Measurements from ENCODE around the gene CCL26.
"Not testable (repeated sequence)": the region's sequence is repeated elsewhere in the genome, so short reads cannot be mapped to it uniquely, and the experiment has no call there.

CCL26 gene

DNA sequence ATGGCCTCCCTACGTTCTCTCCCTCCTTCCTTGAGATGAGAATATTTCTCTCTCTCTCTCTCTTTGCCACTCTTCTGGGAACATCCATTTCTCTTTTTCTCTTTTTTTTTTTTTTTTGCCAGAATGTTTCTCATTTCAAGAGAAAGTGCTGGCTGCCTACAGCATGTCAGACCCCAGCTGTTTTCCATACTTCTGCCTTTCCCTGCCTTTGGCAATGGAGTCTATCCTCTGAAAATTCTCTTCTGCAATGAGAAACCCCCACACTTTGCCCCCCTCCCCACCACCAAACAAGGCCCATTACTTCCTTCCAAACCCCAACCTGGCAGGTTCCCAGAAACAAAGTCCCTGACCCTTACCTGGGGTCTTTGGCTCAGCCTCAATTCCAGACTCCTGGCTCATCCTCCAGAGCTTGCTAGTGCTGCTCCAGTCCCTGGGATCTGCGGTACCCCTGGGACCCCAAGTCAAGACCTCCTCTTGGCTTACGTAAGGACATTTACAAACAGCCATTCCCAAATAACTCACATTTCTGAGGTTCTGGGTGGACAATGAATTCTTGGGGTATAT, 17.4 kb upstream of the CCL26 start:
- no peak for FAIRE-seq

DNA sequence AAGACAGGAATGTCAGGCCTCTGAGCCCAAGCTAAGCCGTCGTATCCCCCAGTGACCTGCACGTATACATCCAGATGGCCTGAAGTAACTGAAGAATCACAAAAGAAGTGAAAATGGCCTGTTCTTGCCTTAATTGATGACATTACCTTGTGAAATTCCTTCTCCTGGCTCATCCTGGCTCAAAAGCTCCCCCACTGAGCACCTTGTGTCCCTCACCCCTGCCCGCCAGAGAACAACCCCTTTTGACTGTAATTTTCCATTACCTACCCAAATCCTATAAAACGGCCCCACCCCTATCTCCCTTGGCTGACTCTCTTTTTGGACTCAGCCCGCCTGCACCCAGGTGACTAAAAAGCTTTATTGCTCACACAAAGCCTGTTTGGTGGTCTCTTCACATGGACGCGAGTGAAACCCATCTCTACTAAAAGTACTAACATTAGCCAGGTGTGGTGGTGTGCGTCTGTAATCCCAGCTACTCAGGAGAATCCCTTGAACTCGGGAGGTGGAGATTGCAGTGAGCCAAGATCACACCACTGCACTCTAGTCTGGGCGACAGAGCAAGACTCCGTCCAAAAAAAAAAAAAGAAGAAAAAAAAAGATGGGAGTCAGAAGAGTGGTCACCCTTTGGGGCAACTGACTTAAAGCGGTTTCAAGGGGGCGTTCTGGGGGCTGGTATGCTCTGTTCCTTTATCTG, 16.3 kb upstream of the CCL26 start:
- not testable (repeated sequence) for FAIRE-seq

DNA sequence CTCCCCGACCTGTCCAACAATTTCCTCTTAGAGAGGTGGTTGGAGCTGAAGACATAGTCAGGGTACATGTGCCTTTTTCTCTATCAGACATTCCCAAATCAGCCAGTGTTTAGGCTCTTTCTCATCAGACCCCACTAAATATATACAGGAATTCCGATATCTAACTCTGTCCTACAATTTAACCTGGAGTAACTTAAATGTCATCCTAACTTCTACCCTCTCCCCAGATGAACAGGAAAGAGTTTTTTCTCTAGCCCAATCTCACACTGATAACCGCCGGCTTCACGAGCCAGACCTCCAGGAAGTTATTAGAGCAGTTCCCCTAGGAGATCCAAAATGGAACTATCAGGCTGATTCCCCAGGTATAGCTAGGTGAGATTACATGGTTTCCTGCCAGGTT, 11.0 kb upstream of the CCL26 start:
- FAIRE-seq: not testable (repeated sequence)

DNA sequence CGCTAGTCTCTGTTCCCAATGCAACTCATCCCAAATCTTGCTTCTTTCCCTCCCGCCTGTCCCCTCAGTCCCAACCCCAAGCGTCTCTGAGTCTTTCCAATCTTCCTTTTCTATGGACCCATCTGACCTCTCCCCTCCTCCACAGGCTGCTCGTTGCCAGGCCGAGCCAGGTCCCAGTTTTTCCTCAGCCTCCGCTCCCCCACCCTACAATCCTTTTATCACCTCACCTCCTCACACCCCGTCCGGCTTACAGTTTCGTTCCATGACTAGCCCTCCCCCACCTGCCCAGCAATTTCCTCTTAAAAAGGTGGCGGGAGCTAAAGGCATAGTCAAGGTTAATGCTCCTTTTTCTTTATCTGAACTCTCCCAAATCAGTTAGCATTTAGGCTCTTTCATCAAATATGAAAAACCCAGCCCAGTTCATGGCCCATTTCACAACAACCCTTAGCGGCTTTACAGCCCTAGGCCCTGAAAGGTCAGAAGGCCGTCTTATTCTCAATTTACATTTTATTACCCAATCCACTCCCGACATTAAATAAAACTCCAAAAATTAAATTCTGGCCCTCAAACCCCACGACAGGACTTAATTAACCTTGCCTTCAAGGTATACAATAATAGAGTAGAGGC, 8.7 kb upstream of the CCL26 start:
- not testable (repeated sequence) for FAIRE-seq

DNA sequence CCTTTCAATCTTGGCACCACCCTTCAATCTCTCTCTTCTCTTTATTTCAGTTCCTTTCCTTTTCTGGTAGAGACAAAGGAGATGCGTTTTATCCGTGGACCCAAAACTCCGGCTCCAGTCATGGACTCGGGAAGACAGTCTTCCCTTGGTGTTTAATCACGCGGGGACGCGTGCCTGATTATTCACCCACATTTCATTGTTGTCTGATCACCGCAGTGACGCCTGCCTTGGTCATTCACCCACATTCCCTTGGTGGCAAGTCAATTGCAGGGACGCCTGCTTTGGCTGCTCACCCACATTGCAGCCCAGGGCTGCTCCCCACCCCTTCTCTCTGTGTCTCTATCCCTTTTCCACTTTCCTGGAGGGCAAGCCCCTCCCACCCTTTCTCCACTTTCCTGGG, 7.5 kb upstream of the CCL26 start:
- not testable (repeated sequence) for FAIRE-seq

DNA sequence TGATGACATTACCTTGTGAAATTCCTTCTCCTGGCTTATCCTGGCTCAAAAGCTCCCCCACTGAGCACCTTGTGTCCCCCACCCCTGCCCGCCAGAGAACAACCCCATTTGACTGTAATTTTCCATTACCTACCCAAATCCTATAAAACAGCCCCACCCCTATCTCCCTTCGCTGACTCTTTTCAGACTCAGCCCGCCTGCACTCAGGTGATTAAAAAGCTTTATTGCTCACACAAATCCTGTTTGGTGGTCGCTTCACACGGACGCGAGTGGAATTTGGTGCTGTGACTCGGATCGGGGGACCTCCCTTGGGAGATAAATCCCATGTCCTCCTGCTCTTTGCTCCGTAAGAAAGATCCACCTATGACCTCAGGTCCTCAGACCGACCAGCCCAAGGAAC, 7.0 kb upstream of the CCL26 start:
- not testable (repeated sequence) for FAIRE-seq

DNA sequence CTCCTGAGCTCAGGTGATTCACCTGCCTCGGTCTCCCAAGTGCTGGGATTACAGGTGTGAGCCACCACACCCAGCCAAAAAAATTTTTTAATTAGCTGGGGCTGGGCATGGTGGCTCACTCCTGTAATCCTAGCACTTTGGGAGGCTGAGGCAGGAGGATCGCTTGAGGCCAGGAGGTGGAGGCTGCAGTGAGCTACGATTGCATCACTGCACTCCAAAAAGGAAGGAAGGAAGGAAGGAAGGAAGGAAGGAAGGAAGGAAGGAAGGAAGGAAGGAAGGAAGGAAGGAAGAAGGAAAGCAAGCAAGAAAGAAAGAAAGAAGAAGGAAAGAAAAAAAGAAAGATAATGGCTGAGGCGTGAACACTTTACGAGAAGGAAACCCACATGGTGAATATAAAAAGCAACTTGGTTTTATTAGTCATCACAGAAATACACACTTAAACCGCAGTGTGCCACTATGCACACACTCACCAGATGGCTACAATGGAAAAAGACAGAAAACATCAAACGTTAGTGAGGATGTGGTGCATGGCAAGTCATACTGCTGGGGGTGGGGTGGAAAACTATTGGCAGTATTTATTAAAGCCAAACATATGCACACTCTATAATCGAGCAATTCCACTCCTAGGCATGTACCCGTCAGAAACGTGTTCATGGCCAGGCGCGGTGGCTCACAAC, 4.4 kb upstream of the CCL26 start:
- no peak for FAIRE-seq

DNA sequence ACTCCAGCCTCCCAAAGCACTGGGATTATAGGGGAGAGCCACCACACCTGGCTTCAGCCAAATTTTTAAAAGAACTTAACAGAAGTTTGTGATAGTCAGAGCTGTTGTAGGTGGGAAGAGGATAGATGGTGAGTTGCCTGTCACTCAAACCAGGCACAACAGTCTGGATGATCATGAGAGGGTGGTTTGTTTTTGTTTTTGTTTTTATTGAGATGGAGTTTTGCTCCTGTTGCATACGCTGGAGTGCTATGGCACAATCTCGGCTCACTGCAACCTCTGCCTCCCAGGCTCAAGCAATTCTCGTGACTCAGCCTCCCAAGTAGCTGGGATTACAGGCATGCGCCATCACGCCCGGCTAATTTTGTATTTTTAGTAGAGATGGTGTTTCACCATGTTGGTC, 1.9 kb upstream of the CCL26 start:
- not testable (repeated sequence) for FAIRE-seq

DNA sequence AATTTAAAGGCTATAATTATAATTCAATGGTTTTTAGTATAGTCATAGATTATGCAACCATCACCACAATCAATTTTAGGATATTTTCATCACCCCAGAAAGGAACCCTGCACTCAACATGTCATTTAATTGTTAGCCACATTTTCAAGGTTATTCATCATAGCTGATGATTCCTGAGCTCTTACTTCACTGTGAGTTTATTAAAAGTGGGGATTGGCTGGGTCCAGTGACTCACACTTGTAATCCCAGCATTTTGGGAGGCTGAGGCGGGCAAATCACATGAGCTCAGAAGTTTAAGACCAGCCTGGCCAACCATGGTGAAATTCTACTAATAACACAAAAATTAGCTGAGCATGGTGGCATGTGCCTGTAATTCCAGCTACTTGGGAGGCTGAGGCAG, 787 bp downstream of the CCL26 start:
- FAIRE-seq: no peak

DNA sequence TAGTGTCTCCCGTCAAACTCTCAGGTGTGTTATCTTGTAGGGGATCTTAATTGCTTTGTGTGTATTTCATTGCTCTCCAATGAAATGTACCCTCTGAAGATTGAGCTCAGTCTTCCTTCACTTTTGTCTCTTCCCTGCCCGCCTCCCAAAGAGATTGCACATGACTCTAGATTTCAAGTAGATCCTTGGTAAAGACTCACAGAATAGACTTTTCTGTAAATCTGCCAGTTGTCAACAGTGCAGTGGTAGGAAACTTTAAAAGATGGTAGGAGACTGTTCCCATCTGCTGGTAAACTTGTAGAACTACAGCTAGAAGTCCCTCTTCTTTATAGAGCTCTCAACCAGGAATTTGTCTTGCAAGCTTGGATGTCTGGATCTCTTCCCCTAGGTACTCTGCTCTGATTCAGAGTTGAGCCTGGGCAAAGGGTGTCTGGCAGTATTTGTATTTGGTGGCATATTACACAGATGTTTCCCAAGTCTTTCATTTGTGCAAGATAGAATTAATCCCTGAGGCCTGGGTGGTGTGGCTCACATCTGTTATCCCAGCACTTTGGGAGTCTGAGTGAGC, 9.6 kb downstream of the CCL26 start:
- peak; percentile 87 for FAIRE-seq

DNA sequence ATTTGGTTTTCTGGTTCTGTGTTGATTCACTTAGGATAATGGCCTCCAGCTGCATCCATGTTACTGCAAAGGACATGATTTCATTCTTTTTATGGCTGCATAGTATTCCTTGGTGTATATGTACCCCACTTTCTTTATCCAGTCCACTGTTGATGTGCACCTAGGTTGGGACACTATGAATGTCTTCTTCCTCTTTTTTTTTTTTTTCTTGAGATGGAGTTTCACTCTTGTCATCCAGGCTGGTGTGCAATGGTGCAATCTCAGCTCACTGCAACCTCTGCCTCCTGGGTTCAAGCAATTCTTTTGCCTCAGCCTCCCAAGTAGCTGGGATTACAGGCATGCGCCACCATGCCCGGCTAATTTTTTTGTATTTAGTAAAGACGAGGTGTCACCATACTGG, 10.2 kb downstream of the CCL26 start:
- not testable (repeated sequence) for FAIRE-seq

DNA sequence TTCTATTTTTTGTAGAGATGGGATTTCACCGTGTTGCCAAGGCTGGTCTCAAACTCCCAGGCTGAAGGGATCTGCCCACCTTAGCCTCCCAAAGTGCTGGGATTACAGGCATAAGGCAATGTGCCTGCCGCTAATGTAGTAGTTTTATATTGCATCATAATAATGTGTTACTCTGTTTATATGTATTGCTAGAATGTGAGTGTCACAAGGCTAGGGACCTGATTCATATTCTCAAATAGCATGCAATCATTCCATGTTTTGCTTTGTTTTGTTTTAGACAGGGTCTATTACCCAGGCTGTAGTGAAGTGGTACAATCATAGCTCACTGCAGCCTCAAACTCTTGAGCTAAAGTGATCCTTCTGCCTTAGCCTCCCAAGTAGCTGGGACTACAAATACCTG, 13.5 kb downstream of the CCL26 start:
- FAIRE-seq: no peak

DNA sequence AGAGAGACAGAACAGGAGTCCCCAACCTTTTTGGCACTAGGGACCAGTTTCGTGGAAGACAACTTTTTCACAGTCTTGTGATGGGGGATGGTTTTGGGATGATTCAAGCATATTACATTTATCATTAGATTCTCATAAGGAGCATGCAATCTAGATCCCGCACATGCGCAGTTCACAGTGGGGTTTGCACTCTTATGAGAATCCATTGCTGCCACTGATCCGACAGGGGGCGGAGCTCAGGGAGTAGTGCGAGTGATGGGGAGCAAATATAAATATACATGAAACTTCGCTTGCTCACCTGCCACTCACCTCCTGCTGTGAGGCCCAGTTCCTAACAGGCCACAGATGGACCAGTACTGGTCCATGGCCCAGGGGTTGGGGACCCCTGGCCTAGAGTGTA, 14.2 kb downstream of the CCL26 start:
- no peak for FAIRE-seq

DNA sequence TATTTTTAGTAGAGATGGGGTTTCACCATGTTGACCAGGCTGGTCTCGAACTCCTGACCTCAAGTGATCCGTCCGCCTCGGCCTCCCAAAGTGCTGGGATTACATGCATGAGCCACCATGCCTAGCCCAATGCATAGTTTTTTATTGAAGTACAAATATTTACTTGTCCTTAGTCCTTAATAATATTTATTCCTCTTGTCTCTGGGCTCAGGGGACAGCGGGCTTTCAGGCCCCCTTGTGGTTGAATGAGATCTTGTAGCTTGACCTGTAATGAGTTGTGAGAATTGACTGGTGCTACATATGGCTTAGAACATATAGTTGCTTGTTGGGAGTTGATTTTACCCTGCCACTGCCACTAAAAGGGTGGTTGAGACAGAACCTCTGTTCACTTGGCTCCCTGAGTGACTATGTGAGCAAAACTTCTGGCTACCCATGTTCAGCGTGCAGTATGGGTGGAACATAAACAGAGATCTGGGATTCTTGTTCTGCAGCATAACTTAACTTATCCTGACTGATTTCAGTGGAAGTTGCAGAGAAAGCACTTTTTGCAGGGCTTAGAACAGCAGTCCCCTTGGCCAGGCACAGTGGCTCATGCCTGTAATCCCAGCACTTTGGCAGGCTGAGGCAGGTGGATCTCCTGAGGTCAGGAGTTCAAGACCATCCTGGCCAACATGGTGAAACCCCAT, 14.9 kb downstream of the CCL26 start:
- no peak for FAIRE-seq

DNA sequence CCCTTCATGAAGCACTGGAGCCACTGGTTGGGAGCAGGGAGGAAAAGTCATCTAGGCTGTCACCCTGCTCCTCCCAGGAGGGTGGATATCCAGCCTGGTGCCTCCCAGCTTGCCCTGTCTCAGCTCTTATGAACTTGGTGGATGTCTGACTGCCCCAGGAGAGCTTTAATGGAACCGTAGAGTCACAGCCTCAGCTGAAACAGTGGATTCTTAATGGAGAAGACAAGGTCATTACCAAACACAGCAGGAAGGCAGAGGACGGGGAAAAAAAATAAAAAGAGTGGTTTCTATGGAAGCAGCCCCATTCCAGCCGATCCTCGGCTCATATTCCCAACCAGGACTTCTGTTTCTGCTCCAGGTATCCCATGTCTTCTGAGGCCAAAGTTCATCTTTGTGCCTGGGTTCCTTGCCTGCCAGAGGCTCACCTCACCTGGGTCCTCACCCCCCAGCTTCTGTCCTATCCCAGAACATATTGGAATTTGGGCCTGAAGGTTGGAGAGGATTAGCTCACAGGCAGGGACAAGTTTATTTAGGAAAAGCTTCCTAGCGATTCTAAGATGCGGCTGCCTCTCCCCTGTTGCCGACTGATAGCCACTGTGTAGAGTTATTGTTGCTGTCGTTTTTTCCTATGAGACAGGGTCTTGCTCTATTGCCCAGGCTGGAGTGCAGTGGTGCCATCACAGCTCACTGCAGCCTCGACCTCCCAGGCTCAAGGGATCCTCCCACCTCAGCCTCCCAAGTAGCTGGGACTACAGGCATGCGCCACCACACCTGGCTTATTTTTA, 15.6 kb downstream of the CCL26 start:
- no peak for FAIRE-seq

DNA sequence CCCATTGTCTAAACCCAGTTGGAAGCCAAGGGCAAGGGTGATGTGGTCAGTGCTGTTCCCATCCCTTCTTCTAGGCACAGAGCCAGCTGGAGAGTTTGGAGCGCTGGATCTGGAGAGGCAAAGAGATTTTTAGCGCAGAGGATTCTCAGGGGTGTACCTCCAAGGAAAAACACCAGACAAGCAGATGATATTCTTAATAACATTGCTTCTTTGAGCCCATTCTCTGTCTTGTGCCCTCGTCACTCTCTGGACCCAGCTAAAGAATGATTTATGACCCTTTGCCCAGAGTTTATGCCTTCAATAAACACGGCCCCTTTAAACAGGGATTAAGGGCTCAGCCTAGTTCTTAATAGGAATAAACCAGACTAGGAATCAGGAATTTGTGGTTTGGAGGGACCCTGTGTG, 28.6 kb downstream of the CCL26 start:
- FAIRE-seq: no peak

DNA sequence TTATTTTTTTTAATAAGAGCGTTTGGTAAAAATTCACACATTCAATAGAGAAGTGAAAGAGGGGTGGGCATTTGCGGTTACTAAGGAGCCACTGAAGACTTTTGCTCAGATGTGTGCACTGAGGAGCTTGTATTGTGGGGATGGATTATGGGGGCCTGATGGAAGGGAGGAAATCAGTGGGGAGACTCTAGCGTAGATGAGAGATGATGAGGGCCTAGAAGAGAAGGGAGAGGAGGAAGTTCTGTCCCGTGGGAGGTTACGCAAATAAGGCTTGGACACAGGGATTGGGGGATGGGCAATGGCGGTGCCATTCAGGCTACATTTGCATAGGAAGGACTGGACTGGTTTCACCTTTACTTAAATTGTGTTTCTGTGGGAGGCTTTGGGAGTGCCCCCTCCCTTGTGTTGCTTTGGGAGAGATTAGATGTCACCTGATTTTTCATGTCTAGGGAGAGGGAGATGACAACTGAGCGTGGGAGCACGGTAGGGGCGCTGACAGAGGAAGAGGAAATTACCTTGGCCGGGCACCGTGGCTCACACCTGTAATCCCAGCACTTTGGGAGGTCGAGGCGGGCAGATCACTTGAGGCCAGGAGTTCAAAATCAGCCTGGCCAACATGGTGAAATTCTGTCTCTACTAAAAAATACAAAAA, 31.0 kb downstream of the CCL26 start:
- no peak for FAIRE-seq

DNA sequence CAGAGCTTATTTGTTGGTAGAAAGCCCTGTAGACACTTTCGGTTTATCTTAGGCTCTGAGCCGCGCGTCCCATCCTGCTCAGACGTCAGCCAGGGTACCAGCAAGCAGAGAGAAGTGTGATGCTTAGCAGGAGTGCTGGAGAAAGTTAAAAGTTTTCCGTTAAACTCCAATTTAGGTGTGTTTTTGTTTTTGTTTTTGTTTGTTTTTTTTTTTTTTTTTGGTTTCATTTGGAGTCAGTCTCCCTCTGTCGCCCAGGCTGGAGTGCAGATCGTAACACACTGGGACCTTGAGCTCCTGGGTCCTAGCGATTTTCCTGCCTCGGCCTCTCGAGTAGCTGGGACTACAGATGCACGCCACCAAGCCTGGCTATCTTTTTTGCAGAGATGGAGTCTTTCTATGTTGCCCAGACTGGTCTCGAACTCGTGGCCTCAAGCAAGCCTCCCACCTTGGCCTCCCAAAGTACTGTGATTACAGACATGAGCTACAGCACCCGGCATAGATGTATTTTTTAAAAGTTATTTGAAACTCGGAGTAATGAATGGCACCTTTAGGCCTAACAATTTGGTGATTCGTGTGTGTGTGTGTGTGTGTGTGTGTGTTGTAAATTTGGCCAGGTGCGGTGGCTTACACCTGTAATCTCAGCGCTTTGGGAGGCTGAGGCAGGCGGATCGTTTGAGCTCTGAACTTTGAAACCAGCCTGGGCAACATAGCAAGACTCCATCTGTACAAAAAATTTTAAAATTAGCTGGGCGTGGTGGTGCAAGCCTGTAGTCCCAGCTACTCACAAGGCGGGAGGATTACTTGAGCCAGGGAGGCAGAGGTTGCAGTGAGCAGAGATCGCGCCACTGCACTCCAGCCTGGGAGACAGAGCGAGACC, 32.0 kb downstream of the CCL26 start:
- no peak for FAIRE-seq

DNA sequence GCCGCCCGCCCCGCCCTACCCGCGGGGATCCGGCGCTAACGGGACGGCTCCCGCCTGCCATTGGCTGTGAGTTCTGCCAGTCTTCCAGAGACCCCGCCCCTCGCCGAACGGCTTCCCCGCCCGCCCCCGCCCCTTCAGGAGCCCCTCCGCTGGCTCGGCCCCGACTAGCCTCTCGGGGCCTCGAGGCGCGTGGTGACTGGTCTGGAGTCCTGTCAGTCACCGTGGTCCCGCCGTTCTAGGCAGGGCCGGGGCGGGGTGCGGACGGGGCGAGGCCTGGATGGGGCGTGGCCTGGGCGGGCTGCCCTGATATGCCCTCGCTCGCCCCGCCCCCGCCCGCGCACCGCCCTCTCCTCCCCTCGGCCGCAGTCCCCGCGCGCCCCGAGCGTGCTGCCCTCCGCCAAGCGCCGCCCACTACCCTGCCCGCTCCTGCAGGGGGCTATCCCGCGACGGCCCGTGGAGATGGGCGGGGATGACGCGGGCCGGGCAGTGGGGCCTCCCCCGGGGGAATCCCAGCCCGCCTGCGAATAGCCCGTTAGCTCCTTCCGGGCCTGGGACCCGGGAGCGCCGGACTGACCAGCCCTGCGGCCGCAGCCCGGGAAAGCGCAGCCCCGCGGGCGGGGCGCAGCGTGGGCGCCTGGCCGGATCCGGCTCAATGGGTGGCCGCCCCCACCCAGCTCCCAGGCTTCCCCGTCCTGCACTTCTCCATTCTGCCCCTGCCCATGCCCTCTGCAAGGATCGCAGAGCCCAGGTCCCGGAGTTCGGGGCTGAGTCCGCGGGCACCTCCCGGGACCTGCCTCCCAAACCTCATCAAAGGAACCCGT, 32.8 kb downstream of the CCL26 start:
- no peak for FAIRE-seq

DNA sequence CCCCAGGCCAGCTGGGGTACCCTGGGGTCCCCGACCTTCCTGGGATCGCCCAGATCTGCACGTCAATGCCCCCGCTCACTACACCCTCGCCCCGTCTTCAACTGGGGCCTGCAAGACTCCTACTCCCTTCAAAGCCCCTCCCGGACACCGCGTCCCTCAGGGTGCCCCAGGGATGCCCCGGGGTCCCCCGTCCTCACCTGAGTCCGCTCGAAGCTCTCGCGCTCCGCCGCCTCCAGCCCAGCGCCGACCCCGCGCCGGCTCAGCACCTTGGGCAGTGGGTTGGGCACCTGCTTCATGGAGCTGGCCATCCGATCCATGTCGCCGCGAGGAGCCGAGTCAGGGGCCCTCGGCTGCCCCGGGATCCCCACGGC, 33.4 kb downstream of the CCL26 start, which contains the start of gene HIP1:
Gene HIP1 (minus strand): TSS at position 338 of the 371 bp plus-strand sequence. CDS start 21 bp downstream, at position 317.
- FAIRE-seq: no peak
